GM18511 (cell line): ENCODE data around the gene FBXO17.
"Not testable (repeated sequence)": the region's sequence is repeated elsewhere in the genome, so short reads cannot be mapped to it uniquely, and the experiment has no call there.

Experiments used
- ATAC-seq: cut with Tn5 transposase; IDR thresholded peaks from one replicate; pipeline ENCODE4 v1.9.1; 2021; ENCODE audit warnings: mild to moderate bottlenecking, moderate library complexity; ENCODE audit not compliant: unreplicated experiment

The FBXO17 gene

DNA sequence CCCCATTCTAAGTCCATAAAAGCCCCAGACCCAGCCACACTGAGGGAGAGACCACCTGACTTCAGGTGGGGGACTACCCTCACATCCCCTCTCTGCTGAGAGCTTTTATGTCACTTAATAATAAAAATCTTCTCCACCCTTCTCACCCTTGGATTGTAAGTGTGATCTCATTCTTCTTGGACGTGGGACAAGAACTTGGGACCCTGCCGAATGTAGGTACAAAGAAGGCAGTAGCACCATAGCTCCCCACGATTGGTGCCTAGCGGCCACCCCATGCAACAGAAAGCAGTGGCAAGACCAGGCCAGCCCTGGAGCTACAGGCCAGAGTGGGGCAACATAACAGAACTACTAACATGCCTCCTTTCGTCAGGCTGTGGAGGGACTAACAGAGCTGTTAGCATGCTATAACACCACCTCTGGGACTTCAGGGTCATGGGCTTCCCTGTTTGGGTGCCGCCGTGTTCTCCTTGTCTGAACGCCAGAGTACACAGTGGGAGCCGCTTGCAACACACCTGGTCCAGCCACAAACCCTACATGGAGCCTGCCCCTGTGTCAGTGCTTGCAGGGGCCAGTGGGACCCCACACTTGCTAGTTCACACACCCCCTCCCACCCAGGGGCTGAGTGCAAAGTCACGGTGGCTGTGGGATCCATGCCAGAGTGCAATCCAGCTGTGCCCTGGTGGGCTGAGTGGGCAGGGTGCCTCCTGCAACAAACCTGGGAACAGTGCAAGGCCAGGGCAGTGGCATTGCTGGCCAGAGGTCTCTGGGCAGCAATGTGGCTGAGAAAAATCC is 5.2 kb upstream of the FBXO17 start:
- no peak for ATAC-seq

GRCh38 chr19:38979812-38980211 is 4.3 kb upstream of the FBXO17 start:
- ATAC-seq = no peak

DNA sequence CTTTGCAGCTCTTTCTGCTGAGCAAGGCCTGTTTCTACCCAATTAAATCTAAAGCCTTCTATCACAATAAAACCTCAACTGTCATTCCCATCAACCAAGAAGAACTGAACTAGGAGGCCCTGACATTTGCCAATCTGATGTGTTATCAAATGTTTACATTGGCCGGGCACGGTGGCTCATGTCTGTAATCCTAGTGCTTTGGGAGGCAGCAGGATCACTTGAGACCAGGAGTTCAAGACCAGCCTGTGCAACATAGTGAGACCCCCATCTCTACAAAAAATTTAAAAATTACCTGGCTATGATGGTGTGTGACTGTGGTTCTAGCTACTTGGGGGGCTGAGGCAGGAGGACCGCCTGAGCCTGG is 2.8 kb upstream of the FBXO17 start:
- ATAC-seq = no peak

GRCh38 chr19:38977445-38978325 is 2.1 kb upstream of the FBXO17 start:
- ATAC-seq = peak; percentile 87

- ATAC-seq = no peak
These were observed 324 bp upstream of the FBXO17 start for GRCh38 chr19:38975861-38976271.

DNA sequence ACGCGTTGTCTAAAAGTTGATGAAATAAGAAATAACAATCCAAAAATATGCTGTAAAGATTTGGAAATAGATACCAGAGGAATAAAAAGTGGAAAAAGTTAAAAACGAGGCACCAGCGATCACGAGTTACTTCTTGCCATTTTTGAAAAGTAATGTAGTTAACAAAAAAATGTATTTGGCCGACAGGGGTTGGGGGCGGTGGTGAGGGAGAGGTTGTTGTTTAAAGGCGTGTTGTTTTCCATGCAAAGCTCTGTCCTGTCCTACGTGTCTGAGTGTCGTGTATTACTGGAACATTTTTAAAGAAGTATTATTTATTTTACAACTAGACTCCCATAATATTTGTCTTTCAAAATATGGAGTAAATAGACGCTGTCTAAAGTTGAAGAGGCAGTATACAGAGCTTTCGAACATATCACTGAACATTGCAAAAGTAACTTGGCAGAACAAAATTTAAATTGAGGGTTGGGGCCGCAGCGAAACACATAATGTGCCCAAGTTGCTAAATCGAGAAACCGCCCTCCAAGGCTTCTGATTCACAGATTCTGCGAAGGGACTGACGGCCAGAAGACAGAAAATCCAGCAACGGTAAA is 823 bp downstream of the FBXO17 start:
- ATAC-seq = no peak

- ATAC-seq = no peak
These were observed 3.9 kb downstream of the FBXO17 start for GRCh38 chr19:38971672-38972071.

GRCh38 chr19:38970664-38971532 is 4.6 kb downstream of the FBXO17 start:
- no peak for ATAC-seq

GRCh38 chr19:38966149-38966548 is 9.4 kb downstream of the FBXO17 start:
- not testable (repeated sequence) for ATAC-seq

DNA sequence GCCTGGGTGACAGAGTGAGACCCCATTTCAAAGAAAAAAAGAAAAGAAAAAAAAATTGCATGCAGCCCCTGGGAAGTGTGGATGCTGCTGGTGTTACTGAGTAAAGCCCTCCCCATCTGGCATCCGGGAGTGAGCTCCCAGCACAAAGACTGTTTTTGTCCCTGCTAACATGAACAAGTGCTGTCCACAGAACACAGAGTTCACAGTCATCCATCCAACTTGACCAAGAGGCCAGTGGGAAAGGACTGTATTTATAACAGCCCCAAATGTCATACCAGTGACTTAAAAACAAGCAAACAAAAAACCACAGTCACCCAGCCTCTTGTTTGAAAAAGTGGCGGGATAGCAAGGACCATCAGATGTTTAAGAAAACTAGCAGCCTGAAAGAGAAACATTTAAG is 10.8 kb downstream of the FBXO17 start:
- no peak for ATAC-seq

DNA sequence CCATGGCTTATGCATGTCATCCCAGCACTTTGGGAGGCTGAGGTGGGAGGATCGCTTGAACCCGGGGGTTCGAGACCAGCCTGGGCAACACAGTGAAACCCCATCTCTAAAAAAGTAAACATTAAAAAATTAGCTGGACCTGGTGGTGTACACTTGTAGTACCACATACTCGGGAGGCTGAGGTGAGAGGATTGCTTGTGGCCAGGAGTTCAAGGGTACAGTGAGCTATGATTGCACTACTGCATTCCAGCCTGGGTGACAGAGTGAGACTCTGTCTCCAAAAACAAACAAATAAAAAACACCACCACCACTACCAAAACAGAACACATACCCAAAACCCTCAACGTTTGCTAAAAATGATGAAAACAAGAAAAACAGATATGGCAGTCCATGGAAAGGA is 15.9 kb downstream of the FBXO17 start:
- ATAC-seq = no peak

GRCh38 chr19:38958301-38958700 is 17.2 kb downstream of the FBXO17 start:
- ATAC-seq = no peak

DNA sequence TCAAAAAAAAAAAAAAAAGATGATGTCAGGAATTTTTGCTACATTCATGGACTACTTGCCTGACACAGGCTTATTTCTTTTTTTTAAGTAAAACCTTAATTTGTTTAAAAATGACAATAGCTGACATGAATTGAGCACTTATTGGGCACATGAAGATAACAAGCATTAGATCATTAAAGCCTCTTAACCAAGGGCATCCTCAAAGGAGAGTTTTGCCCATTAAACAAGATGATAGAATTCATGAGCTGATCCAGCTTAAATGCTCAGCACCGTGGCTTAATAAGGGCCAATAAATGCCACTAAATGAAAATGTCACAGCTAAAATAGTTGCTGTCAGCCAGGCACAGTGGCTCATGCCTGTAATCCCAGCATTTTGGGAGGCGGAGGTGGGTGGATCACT is 19.3 kb downstream of the FBXO17 start:
- no peak for ATAC-seq

- no peak for ATAC-seq
These were observed 21.9 kb downstream of the FBXO17 start for GRCh38 chr19:38953677-38954076.

DNA sequence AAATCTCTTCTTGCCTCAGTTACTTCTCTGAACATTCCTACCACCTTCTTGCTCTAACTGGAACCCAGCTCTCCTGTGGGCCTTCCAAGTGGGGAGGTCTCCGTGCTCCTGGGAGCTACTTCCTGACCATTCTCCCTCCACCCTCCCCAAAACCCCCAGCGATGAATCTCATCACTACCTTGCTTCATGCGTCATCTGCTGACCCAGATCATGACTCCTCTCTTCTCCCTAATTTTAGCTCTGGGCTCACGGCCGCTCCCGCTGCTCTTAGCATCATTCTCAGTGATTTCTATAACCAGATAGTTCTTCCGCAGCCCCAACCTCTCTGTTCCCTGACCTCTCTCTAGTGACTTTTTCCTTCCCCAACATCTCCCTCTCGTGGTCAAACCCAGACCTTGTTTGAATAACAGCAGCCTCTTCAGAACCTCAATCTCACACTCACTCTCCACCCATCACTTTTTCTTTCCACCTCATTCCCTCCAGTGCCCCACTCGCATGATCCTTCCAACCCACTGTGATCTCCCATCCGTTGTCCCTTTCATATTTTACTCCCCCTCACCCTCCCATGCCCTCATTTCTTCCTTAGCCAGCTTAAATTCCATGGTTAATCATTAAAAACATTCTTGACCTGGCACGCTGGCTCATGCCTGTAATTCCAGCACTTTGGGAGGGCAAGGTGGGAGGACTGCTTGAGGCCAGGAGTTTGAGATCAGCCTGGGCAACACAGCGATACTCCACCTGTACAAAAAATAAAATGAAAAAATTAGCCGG is 23.0 kb downstream of the FBXO17 start:
- no peak for ATAC-seq

GRCh38 chr19:38951187-38951586 is 24.4 kb downstream of the FBXO17 start:
- ATAC-seq = no peak

- no peak for ATAC-seq
These were observed 25.8 kb downstream of the FBXO17 start for GRCh38 chr19:38949580-38950367.

- ATAC-seq = no peak
These were observed 29.1 kb downstream of the FBXO17 start for GRCh38 chr19:38946229-38947010.
